ENCODE measurements around the gene UGT1A9. TPM values are rescaled to one million over a fixed set of nuclear protein-coding genes. Genes with fewer than 3 reads are reported as not detected.

UGT1A9 gene
- polyA plus RNA-seq, 1 donor from 2014 or later = not detected

- Histone ChIP-seq H3K27me3 (ENCODE audit: insufficient read depth, low read depth, low read length) (no peaks in the 10 kb centered on the region), H3K9ac (ENCODE audit: low read length) (no peak overlapping the region), H4K20me1 (ENCODE audit: insufficient read depth) (no peaks in the 10 kb centered on the region), H3F3A (ENCODE audit: insufficient read depth, low read length, poor library complexity, severe bottlenecking) (no peaks in the 10 kb centered on the region), H3K4me2 (ENCODE audit: low read length) (no peak overlapping the region), H3K4me3 (ENCODE audit: low read length) (no peak overlapping the region), H3K9me3 (ENCODE audit: low read length) (no peaks in the 10 kb centered on the region), H3K36me3 (ENCODE audit: insufficient read depth, low read length) (no peaks in the 10 kb centered on the region), H3K9me2 (ENCODE audit: insufficient read depth, low read length) (no peaks in the 10 kb centered on the region), H2AFZ (ENCODE audit: low read depth, low read length) (no peak overlapping the region), H3K27ac (ENCODE audit: low read length) (no peak overlapping the region), H3K79me2 (replicated peaks; ENCODE audit: insufficient read depth, low read length) (no peaks in the 10 kb centered on the region)
- TF ChIP-seq RAD21 (conservative IDR thresholded peaks at IDR 0.05) (no peak), SMC3 (conservative IDR thresholded peaks at IDR 0.05; ENCODE audit: poor library complexity) (no peak), POLR2AphosphoS5 (IDR thresholded peaks at IDR 0.05) (no peak)
Measured at GRCh38 chr2:233676046-233676445, 4.3 kb downstream of the UGT1A9 start.

GRCh38 chr2:233679196-233679595 is 7.5 kb downstream of the UGT1A9 start:
- no peaks in the 10 kb centered on the region for H3K9me2 ChIP-seq (ENCODE audit: insufficient read depth, low read length)
- no peaks in the 10 kb centered on the region for H4K20me1 ChIP-seq (ENCODE audit: insufficient read depth)
- H3K9me3 ChIP-seq (ENCODE audit: low read length) = no peaks in the 10 kb centered on the region
- no peaks in the 10 kb centered on the region for H3F3A ChIP-seq (ENCODE audit: insufficient read depth, low read length, poor library complexity, severe bottlenecking)
- H3K9ac ChIP-seq (ENCODE audit: low read length) = no peak overlapping the region
- no peaks in the 10 kb centered on the region for H3K79me2 ChIP-seq (replicated peaks; ENCODE audit: insufficient read depth, low read length)
- no peak overlapping the region for H3K4me2 ChIP-seq (ENCODE audit: low read length)
- H3K4me3 ChIP-seq (ENCODE audit: low read length) = no peak overlapping the region
- H2AFZ ChIP-seq (ENCODE audit: low read depth, low read length) = no peak overlapping the region
- TF ChIP-seq TAF1 (IDR thresholded peaks at IDR 0.05; ENCODE audit: low read depth) = no peak
- no peak for TF ChIP-seq MXI1 (conservative IDR thresholded peaks at IDR 0.05; ENCODE audit: poor library complexity, severe bottlenecking)
- TF ChIP-seq POLR2AphosphoS5 (IDR thresholded peaks at IDR 0.05) = no peak
- no peak for TF ChIP-seq CTCF (IDR thresholded peaks at IDR 0.05; ENCODE audit: poor library complexity, severe bottlenecking)
- no peak for TF ChIP-seq EZH2 (IDR thresholded peaks at IDR 0.05; ENCODE audit: borderline replicate concordance, insufficient read depth, low read length, poor library complexity, severe bottlenecking)
- TF ChIP-seq EP300 (conservative IDR thresholded peaks at IDR 0.05; ENCODE audit: poor library complexity, severe bottlenecking) = no peak
- no peak for TF ChIP-seq RAD21 (conservative IDR thresholded peaks at IDR 0.05)
- no peak for TF ChIP-seq SMC3 (conservative IDR thresholded peaks at IDR 0.05; ENCODE audit: poor library complexity)
- no peak for TF ChIP-seq REST (IDR thresholded peaks at IDR 0.05; ENCODE audit: borderline replicate concordance)
- H3K36me3 ChIP-seq (ENCODE audit: insufficient read depth, low read length) = no peaks in the 10 kb centered on the region
- no peaks in the 10 kb centered on the region for H3K27me3 ChIP-seq (ENCODE audit: insufficient read depth, low read depth, low read length)
- H3K27ac ChIP-seq (ENCODE audit: low read length) = no peak overlapping the region

All from neural cell (in vitro differentiated cells).